Stimulated activated CD4-positive, alpha-beta T cell treated with anti-CD3 and anti-CD28 coated beads, Interleukin-1b, Interleukin-23, amount 100 ng/mL, for 1 hour (primary cell): Measurements from ENCODE around the gene KSR1.

Source experiments
- DNase-seq, 2 donors: peaks; one replicate each; pipeline ENCODE4 v3.0.0-alpha.2; 2020; ENCODE audit warnings: low read depth in 2 of 2

The KSR1 gene

DNA sequence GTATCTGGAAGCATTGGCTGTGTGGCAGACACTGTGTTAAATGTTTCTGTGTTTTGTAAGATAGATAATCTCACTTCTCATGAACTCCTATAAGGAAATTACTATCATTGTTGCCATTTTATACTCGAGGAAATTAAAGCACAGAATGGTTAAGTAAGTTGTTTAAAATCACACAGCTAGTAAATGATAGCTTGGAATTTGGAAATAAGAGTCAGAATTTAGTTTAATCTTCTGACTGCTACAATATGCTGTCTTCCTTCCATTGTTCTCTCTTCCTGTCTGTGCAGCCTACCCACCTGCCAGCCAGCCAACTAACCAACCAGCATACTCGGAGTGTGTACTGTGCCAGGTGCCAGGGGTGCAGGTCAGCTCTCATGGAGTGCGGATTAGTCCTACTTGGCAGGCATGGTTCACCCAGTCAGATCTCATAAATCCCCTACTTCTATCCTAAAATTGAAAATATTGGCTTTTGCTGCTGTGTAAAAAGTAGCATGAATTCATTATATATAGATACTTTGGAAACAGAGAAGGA is 94.8 kb downstream of the KSR1 start:
- no peak for DNase-seq

DNA sequence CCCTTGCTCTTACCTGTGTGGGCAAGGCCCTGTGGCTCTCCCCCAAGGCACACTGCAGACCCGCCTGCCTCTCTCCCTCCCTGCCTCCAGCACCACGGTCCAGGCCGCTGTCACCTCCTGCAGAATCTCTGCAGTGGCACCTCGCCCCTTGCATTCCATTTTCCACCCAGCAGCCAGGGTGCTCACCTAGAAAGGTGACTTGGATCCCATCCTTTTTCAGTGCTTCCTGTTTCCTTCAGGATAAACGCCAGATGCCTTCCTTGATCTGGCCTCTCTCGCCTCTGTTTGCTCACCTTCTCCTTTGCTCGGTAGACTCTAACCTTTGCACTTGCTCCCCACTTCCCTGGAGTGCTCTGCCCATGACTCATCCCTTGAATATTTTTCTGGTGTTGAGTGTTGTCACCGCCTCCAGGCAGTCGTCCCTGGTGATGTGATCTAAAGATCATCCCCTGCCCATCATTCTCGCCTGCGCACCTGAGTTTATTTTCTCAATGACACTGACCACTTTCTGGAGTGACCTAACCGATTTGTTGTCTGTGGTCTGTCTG is 95.5 kb downstream of the KSR1 start:
- DNase-seq = no peak

DNA sequence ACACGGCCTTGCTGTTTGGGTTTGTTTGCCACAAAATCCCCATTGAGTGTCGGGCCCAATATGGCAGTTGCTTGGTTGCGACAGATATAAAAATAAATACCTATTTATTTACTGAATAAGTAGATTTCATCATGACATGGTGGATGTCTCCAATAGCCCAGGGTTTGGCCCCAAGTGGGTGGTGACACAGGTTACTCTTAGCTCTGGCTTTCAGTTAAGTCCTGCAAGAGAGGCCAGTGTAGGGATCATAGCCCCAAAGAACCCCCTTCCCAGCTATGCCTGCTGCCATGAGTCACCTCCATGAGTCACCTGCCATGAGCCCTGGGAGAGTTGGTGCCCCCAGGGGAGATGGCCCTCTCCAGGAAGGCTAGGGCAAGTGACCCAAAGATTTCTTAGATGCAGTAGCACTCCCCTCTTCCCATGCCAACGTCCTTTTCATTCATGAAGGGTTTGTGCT is 96.1 kb downstream of the KSR1 start:
- no peak for DNase-seq

DNA sequence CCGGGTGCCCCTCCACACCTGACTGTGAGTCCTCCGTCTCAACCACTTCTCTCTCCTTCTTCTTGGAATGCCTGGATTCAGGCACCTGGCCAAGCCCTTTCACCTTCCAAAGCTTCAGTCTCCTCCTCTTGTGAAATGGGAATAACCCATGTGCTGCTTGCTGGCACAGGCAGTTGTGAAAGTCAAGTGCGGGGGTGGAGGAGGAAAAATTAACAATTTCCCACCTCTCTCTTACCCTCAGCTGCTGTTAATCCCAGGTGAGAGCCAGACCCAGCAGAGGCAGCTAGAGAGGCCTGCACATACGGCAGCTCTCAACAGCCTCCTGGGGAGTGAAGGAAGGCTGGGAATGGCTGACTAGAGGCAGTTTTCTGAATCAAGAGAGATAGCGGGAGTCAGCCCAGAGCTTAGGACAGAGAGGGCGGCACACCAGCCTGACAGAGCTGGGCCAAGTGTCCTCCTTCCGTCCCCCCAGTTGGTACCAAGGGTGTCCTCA is 96.8 kb downstream of the KSR1 start:
- DNase-seq = no peak

DNA sequence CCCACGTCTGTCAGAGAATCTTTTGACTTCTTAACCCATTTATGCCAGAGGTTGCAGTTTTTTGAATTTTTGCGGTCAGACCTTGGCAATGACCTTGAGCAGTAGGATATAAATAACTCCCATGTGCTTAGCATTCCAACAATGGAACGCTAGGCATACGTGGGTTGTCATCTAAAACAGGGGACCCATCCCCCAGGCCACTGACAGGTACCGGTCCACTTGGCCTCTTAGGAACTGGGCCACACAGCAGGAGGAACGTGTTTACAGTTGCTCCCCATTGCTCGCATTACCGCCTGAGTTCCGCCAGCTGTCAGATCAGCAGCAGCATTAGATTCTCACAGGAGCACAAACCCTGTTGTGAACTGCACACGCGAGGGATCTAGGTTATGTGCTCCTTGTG is 97.9 kb downstream of the KSR1 start:
- DNase-seq = no peak

DNA sequence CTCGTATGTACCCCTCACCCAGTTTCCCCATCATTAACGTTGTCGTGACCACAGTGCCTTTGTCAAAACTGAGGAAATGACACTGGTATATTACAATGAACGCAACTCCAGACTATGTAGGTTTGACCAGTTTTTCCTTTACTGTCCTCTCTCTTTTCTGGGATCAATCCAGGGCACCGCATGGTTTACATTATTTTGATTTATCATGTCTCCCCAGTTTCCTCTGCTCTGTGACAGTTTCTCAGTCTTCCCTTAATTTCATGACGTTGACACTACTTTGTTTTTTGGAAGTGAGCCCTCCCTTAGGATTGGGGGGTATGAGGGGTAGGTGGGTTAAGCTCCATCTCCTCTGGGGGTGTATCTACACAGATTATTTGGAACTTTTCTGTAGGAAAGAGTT is 98.7 kb downstream of the KSR1 start:
- DNase-seq = no peak

DNA sequence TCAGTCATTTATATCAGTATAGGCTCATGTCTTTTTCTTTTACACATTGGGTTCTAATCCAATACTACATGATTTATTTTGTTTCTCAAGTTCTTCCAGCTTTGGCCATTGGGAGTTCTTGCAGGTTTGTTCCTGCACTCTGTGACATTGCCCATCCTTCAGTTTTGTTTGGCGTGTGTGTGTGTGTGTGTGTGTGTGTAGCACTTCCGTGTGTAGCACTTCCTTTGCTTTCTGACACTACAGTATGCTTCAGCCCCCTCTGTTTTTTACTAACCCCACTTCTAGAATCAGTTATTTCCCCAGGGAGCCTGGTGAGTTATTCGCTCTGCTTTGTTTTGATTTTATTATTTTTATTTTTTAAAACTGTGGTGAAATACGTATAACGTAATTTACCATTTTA is 99.1 kb downstream of the KSR1 start:
- no peak for DNase-seq

DNA sequence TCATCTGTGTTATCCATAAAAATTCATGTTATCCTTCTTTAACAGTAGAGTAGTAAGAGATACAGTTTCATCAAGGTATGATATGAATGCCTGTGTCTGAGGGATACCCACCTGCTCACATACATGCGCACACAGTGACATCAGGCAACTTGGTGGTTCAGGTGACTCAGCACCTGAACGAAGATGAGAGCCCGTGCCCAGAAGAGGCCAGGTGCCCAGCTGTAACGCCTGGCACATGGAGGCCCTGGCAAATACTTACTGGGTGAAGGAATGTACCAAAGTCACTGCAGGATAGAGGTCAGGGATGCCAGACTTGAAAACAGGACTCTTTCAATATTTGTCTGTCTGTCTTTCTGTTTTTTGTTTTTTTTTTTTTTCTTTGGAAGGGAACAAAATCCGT is 102.1 kb downstream of the KSR1 start:
- no peak for DNase-seq

DNA sequence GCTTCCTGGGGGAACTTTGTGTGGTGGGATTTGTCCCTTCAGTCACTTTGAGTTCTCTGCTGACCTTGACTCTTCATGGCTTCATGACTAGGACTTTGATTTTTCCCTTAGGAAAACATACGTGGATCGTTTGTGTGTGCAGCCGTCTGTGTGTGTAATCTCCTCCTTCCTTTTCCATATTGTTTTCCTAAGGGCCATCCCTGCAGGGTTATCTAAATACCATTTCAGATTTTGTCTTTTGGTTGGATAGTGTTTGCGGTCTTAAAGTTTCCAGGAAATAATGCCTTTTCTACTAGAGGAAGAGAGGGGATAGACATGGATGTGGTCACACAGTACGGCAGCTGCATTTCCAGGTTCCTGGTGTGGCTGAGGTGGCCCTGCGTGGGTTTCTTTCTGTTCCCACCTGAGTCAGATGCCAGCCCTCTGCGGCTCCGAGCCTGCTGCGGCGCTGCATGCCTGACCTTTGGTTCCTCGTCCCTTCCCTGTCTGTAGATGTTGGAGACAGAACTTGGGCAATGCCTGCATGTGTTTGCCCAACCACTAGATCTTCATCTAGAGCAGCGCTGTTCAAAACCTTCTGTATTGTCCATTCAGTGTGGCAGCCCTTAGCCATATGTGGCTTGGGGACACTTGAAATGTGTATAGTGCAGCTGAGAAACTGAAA is 102.7 kb downstream of the KSR1 start:
- DNase-seq = no peak

DNA sequence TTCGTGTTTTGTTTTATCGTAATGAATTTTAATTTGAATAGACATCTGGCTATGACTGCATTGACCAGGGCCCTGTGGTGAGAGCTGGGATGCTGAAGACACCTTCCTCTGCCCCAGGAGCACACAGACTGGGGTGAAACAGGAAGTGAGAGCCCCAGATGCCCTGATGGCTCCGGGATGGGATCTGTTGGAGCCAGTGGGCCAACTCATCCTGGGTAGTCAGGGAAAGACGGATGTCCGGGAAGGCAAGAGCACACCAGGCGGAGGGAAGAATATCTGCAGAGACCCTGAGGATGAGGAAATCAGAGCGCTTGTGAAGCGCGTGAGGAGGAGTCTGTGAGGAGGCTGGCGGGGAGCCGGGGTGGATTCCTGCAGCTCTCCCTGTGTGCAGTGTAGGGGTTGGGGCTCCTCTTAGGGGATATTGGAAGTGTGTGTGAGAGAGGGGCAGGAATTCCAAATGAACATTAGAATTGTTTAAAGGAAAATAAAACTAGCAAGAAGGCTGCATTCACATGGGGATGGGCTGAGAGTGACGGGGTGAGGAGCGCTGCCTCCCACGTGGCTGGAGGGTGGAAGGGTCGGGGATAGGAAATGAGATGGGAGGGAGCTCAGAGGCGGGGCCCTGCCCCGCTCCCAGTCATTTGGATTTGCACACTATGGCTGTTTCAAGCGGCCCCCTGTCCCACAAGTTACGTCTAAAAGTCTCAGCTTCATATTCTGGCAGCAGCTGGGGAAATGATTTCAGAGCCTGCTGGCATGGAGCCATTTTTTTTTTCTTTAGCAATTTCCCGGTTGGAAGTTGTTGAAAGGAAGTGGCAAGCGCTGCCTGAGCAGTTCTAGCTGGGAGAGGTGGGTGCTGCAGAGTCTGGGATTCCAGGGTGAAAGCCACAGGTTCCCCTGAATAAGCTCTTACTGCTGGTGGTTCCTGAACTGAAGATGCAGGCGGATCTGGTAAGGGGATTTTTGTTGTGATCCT is 103.5 kb downstream of the KSR1 start:
- no peak for DNase-seq

DNA sequence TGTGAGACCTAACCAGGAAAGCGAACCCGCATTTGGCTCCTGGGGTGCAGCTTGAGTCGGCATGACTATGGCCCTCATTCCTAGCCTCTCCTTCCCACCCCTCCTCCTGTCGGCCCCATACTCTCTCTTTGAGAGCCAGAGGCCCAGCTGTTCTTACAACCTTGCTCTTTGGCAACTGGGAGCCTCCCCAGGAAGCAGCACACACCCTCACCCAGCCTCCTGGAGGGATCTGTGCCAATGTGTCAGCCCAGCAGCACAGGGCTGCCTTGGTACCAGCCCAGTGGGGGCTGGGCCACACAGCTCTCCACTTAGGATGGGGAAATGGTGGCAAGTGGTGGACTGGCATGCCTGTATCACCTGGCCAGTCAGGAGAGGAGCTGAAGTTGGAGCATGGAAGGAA is 104.4 kb downstream of the KSR1 start:
- no peak for DNase-seq

DNA sequence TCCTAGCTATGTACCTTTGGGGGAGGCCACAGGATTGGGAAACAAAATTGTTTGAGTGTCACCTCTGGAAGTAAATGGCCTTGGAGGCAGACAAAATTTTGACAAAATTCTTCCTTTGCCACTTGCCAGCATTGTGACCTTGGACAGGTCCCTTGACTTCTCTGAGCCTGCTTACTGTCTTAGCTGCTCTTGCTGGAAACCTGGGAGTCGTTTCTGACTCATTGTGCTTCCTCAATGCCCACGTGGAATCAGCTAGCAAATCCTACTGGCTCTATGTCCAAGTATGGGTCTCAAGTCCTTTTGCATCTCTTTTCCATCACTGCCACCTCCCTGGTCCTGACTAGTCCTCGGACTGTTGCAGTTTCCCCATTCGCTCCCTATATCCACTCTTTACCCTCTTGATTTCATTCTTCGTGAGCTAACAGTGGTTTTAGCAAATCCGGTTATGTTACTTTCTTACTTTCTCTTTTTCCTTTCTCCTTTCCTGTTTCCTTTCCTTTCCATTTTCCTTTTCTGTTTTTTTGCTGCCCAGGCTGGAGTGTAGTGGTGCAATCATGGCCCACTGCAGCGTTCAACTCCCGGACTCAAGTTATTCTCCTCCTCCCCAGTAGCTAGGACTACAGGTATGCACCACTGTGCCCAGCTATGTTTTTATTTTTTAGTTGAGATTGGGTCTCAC is 106.7 kb downstream of the KSR1 start:
- DNase-seq = no peak

DNA sequence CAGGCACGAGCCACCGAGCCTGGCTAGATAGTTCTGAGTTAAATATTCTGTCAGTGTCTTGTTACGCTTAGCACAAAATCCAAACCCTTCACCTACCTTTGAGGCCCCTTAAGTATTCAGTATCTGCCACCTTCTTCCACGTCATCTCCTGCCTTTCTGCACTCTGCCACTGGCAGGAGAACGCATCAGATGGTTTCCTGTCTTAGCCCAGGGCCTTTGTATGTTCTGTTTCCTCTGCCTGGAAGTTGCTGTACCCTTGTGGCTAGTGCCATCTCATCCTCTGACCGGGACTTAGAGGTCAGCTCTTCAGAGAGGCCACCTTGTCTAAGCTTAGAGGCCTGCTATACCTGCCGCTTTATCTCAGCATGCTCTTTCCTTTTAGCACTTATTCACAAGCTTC is 107.3 kb downstream of the KSR1 start:
- DNase-seq = no peak

DNA sequence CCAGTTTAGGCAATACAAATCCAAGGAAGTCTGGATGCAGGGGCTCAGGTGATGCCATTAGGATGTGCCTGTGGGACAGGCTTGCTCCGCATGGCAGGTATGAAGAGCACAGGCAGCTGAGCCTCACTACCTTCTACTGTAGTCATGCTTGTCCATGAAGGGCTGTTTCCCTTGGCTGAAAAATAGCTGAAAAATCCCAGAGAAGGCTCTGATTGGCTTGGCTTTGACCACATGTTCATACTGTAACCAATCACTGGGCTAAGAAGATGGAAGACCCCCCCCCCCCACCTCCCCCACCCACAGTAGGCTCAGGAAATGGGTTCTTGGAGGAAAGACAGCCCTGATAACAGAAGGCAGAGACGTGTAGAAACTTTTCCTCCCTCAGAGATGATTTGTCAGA is 108.2 kb downstream of the KSR1 start:
- DNase-seq = no peak

DNA sequence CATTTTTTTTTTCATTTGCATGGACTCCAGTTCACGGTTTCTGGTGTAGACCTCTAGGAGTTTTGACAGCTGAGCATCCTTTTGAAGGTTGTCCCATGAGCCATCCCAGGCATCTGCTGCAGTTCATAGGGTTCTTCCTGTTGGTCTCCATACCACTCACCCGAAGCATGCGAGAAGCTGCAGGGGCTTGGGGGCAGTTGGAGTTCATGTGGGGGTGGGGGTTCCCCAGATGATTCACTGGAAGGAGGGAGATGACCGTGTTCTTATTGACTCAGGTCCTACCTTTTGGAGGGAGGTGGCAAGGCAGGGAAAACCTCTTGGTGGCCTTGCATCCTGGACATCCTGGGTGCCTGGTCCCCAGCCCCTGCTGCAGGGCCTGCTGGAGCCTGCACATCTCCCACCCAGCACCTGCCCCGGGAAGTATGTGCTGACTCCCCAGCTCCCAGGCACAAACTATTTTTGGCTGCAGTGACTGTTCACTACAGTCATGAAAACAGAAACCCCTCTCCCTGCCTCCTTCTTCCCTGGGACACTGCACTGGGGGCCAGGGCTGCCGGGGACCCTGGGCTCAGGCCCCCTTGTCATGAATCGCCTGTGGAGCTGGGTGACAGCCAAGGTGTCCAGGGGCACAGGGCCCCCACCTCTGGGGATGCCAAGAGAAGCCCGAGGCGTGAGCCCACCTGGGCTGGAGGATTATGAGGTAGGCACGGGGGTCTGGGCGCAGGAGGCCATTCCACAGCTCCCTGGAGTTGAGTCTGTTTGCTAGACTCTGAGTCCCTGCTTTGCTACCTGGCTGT is 109.8 kb downstream of the KSR1 start:
- peak in 1 of 2 donors; percentile 17 for DNase-seq

DNA sequence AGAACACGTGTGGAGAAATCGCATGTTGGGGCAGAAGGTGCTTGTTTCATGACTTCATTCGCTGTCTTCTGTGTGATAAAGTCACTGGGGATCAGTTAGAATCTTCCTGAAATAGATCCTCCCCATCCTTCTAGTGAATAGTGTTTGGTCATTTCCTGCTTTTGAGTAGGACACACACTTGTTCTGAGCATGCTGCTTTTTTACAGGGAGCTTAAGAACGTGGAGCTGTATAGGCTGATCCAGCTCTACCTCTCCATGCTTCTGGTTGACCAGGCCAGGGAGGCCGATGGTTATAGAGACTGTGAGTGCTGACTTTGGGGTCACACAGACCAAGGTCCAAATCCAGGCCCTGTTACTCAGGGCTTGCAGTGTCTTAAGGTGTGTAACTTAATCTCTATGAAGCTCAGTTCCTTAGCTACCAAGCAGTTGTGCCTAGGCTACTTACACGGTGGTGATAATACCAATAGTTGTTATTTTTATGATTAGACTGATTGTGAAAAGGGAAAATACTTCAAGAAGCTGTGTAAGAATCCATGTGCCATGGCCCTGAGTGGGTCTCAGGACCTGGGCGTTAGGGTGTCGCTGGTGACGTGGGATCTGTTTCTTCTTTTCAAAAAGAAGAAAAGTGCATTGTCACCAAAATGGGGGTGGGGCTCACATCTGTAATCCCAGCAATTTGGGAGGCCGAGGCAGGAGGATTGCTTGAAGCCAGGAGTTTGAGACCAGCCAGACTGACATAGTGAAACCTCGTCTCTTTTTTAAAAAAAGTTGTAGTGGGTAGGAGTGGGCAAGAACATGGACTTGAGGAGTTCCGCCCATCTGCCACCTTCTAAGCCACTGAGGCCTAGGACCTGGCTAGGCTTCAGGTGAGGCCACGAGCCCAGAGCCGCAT is 110.7 kb downstream of the KSR1 start:
- DNase-seq = no peak

DNA sequence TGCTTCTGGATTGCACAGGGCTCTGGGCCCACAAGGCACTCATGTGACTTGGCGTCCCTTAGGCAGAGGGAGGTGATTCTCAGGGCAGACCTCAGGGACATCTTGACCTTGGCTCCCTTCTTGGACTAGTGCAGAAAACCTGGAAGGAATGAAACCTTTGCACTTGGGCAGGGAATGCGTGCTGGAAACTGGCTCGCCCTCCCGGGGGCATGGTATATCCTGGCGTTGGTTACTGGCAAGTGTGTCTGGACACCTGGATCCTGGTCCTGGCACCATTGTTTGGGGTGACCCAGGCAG is 111.3 kb downstream of the KSR1 start:
- no peak for DNase-seq

DNA sequence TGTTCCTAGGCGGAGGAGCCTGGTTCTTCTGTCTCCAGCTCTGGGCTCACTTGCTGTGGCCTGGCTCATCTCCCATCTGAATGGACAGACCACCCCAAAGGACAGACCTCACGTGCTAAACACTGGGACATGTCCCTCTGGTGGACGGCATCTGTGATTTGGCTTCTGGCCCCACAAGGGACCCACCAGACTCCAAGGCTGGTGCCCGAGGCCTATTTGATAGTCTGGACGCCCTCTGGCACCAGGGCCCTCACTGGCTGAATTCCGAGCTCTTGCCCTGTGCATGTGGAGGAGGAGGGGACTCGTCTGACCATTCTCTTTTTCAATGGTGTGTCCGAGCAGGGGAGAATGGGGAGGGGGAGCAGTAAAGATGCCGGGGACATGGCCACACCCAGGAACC is 112.0 kb downstream of the KSR1 start:
- no peak for DNase-seq

DNA sequence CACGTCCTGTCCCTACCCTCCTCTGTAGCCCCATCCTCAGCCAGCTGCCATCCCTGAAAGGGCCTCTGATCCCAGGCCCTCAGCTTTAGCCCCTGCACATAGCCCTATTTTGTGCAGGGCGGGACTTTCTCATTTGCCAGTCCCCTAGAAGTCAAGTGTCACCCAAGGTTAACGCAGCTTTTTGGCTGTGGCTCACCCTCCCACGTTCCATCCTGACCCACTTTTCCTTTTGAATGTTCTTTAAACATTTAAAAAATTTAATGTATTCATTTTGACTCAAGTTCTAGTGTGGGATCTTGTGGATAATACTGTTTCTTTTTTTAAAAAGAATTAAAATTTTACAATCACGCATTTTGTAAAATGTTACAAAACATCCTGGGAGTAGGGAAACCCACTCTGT is 112.6 kb downstream of the KSR1 start:
- DNase-seq = no peak

DNA sequence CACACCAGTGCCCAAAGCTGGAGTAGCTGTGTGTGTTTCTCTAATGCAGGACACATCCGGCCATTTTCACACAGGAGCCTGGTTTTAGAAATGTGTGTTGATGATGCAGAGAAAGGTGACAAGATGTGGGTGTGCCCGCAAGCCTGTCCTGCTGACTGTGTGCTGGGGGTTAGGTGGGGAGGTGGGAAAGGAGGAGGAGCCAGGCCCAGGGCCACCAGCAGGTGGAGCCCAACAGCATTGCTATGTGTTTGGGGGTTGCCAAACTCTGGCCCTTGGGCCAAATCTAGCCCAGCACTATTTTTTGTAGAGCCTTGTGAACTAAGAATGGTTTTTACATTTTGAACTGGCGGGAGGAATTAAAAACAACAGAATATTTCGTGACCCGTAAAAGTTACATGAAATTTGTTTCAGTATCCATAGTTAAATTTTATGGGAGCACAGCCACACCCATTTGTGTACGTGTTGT is 113.0 kb downstream of the KSR1 start:
- peak in 1 of 2 donors; percentile 14 for DNase-seq
